ENCODE results near the gene BPIFB1. TPM values are rescaled to one million over a fixed set of nuclear protein-coding genes. Genes with fewer than 3 reads are reported as not detected.
A peak's percentile ranks its signal among the peaks of the same experiment; 100 is the strongest.

BPIFB1 gene
- total RNA-seq, 8 experiments from 2014 or later, result 0.08 to 0.38 (median 0.18) TPM; not detected in 5

- Histone ChIP-seq H3K4me1 (replicated peaks in 1 of 2) (peaks cover 0 to 2% of the 10 kb centered on the region in 2 donors), H3K4me3 (no peak overlapping the region), H3K27ac (no peak overlapping the region)
- no peak for ATAC-seq (replicated peaks in 6 of 8)
- WGBS, 10 experiments, result 13 to 100% (median 83%) methylated on average over 1 to 3 of the region's 3 CpGs
- in situ Hi-C loops (cut with MboI; ENCODE audit: low pct_unique_long_range_greater_than_20kb in 2 of 9, low sequenced_read_pairs in 9 of 9, unreplicated experiment in 9 of 9), result no loop called here
These were observed 30.6 kb upstream of the BPIFB1 start for GRCh38 chr20:33252460-33252859.

GRCh38 chr20:33255005-33255404 lies 28.0 kb upstream of the BPIFB1 start:
- no peak for ATAC-seq (replicated peaks in 6 of 8)
- in situ Hi-C loops (cut with MboI; ENCODE audit: low pct_unique_long_range_greater_than_20kb in 2 of 9, low sequenced_read_pairs in 9 of 9, unreplicated experiment in 9 of 9), result no loop called here
- no peak overlapping the region for H3K4me3 ChIP-seq
- 25 to 76% (median 48%) methylated on average over 2 of the region's 2 CpGs; no CpG with 5 or more reads in 1 of the 10 experiments for WGBS, 10 experiments
- H3K27ac ChIP-seq, result no peak overlapping the region
- H3K4me1 ChIP-seq (replicated peaks in 1 of 2), result peaks cover 0 to 2% of the 10 kb centered on the region in 2 donors

GRCh38 chr20:33257237-33257636 lies 25.8 kb upstream of the BPIFB1 start:
- no peak overlapping the region for H3K4me3 ChIP-seq
- in situ Hi-C loops (cut with MboI; ENCODE audit: low pct_unique_long_range_greater_than_20kb in 2 of 9, low sequenced_read_pairs in 9 of 9, unreplicated experiment in 9 of 9), result no loop called here
- no peak overlapping the region for H3K27ac ChIP-seq
- no peaks in the 10 kb centered on the region for H3K4me1 ChIP-seq (replicated peaks in 1 of 2)
- ATAC-seq (replicated peaks in 6 of 8), result no peak
- WGBS, 10 experiments, result 33 to 79% (median 73%) methylated on average over 1 to 5 of the region's 5 CpGs; no CpG with 5 or more reads in 5 of the 10 experiments

GRCh38 chr20:33259371-33259770 lies 23.6 kb upstream of the BPIFB1 start:
- no peak overlapping the region for H3K4me3 ChIP-seq
- ATAC-seq (replicated peaks in 6 of 8), result no peak
- H3K27ac ChIP-seq, result no peak overlapping the region
- H3K4me1 ChIP-seq (replicated peaks in 1 of 2), result no peaks in the 10 kb centered on the region
- in situ Hi-C loops (cut with MboI; ENCODE audit: low pct_unique_long_range_greater_than_20kb in 2 of 9, low sequenced_read_pairs in 9 of 9, unreplicated experiment in 9 of 9), result no loop called here
- WGBS, 10 experiments, result 7 to 100% (median 68%) methylated on average over 1 to 5 of the region's 5 CpGs

- H3K4me1 ChIP-seq (replicated peaks in 1 of 2), result no peaks in the 10 kb centered on the region
- WGBS, 10 experiments, result 29 to 100% (median 80%) methylated on average over 1 to 4 of the region's 4 CpGs; no CpG with 5 or more reads in 2 of the 10 experiments
- in situ Hi-C loops (cut with MboI; ENCODE audit: low pct_unique_long_range_greater_than_20kb in 2 of 9, low sequenced_read_pairs in 9 of 9, unreplicated experiment in 9 of 9), result no loop called here
- H3K27ac ChIP-seq, result no peak overlapping the region
- no peak for ATAC-seq (replicated peaks in 6 of 8)
- no peak overlapping the region for H3K4me3 ChIP-seq
These were observed 21.5 kb upstream of the BPIFB1 start for GRCh38 chr20:33261465-33261864.

- in situ Hi-C loops (cut with MboI; ENCODE audit: low pct_unique_long_range_greater_than_20kb in 2 of 9, low sequenced_read_pairs in 9 of 9, unreplicated experiment in 9 of 9), result no loop called here
- WGBS, 10 experiments, result 0 to 69% (median 22%) methylated on average over 2 to 4 of the region's 5 CpGs; no CpG with 5 or more reads in 1 of the 10 experiments
- no peak overlapping the region for H3K27ac ChIP-seq
- H3K4me3 ChIP-seq, result no peak overlapping the region
- no peaks in the 10 kb centered on the region for H3K4me1 ChIP-seq (replicated peaks in 1 of 2)
- ATAC-seq (replicated peaks in 6 of 8), result peak in 7 of 8 experiments; percentile 35 to 99 (median 81)
These were observed 20.4 kb upstream of the BPIFB1 start for GRCh38 chr20:33262658-33263065.

GRCh38 chr20:33263784-33264183 lies 19.2 kb upstream of the BPIFB1 start:
- no peak for ATAC-seq (replicated peaks in 6 of 8)
- H3K27ac ChIP-seq, result no peak overlapping the region
- H3K4me1 ChIP-seq (replicated peaks in 1 of 2), result no peaks in the 10 kb centered on the region
- WGBS, 10 experiments, result 0 to 81% (median 49%) methylated on average over 1 to 4 of the region's 5 CpGs; no CpG with 5 or more reads in 2 of the 10 experiments
- in situ Hi-C loops (cut with MboI; ENCODE audit: low pct_unique_long_range_greater_than_20kb in 2 of 9, low sequenced_read_pairs in 9 of 9, unreplicated experiment in 9 of 9), result no loop called here
- H3K4me3 ChIP-seq, result no peak overlapping the region

- in situ Hi-C loops (cut with MboI; ENCODE audit: low pct_unique_long_range_greater_than_20kb in 2 of 9, low sequenced_read_pairs in 9 of 9, unreplicated experiment in 9 of 9), result no loop called here
- no peak overlapping the region for H3K27ac ChIP-seq
- no peaks in the 10 kb centered on the region for H3K4me1 ChIP-seq (replicated peaks in 1 of 2)
- ATAC-seq (replicated peaks in 6 of 8), result no peak
- WGBS, 10 experiments, result 40 to 64% (median 56%) methylated on average over 1 to 3 of the region's 3 CpGs; no CpG with 5 or more reads in 7 of the 10 experiments
- no peak overlapping the region for H3K4me3 ChIP-seq
These were observed 15.3 kb upstream of the BPIFB1 start for GRCh38 chr20:33267701-33268100.

GRCh38 chr20:33272155-33272873 lies 10.7 kb upstream of the BPIFB1 start:
- no peak for ATAC-seq (replicated peaks in 6 of 8)
- H3K4me1 ChIP-seq (replicated peaks in 1 of 2), result no peaks in the 10 kb centered on the region
- H3K4me3 ChIP-seq, result no peak overlapping the region
- no peak overlapping the region for H3K27ac ChIP-seq
- 20 to 100% (median 74%) methylated on average over 1 to 9 of the region's 10 CpGs; no CpG with 5 or more reads in 2 of the 10 experiments for WGBS, 10 experiments
- in situ Hi-C loops (cut with MboI; ENCODE audit: low pct_unique_long_range_greater_than_20kb in 2 of 9, low sequenced_read_pairs in 9 of 9, unreplicated experiment in 9 of 9), result no loop called here

GRCh38 chr20:33273117-33273851 lies 9.7 kb upstream of the BPIFB1 start:
- H3K27ac ChIP-seq, result no peak overlapping the region
- ATAC-seq (replicated peaks in 6 of 8), result no peak
- H3K4me1 ChIP-seq (replicated peaks in 1 of 2), result no peaks in the 10 kb centered on the region
- in situ Hi-C loops (cut with MboI; ENCODE audit: low pct_unique_long_range_greater_than_20kb in 2 of 9, low sequenced_read_pairs in 9 of 9, unreplicated experiment in 9 of 9), result no loop called here
- 0 to 86% (median 50%) methylated on average over 1 to 5 of the region's 13 CpGs; no CpG with 5 or more reads in 1 of the 10 experiments for WGBS, 10 experiments
- H3K4me3 ChIP-seq, result no peak overlapping the region

- 0 to 100% (median 60%) methylated on average over 1 to 7 of the region's 8 CpGs; no CpG with 5 or more reads in 5 of the 10 experiments for WGBS, 10 experiments
- H3K27ac ChIP-seq, result no peak overlapping the region
- in situ Hi-C loops (cut with MboI; ENCODE audit: low pct_unique_long_range_greater_than_20kb in 2 of 9, low sequenced_read_pairs in 9 of 9, unreplicated experiment in 9 of 9), result no loop called here
- H3K4me1 ChIP-seq (replicated peaks in 1 of 2), result no peaks in the 10 kb centered on the region
- H3K4me3 ChIP-seq, result no peak overlapping the region
- no peak for ATAC-seq (replicated peaks in 6 of 8)
These were observed 7.8 kb upstream of the BPIFB1 start for GRCh38 chr20:33275215-33275614.

GRCh38 chr20:33275871-33276270 lies 7.1 kb upstream of the BPIFB1 start:
- no peak overlapping the region for H3K4me3 ChIP-seq
- 52 to 80% (median 57%) methylated on average over 1 to 2 of the region's 3 CpGs; no CpG with 5 or more reads in 7 of the 10 experiments for WGBS, 10 experiments
- H3K4me1 ChIP-seq (replicated peaks in 1 of 2), result no peaks in the 10 kb centered on the region
- in situ Hi-C loops (cut with MboI; ENCODE audit: low pct_unique_long_range_greater_than_20kb in 2 of 9, low sequenced_read_pairs in 9 of 9, unreplicated experiment in 9 of 9), result no loop called here
- H3K27ac ChIP-seq, result no peak overlapping the region
- no peak for ATAC-seq (replicated peaks in 6 of 8)

- in situ Hi-C loops (cut with MboI; ENCODE audit: low pct_unique_long_range_greater_than_20kb in 2 of 9, low sequenced_read_pairs in 9 of 9, unreplicated experiment in 9 of 9), result no loop called here
These were observed 6.5 kb upstream of the BPIFB1 start for GRCh38 chr20:33276303-33277113.

More at GRCh38 chr20:33276303-33277113, 6.5 kb upstream of the BPIFB1 start:
- no peak overlapping the region for H3K4me3 ChIP-seq
- 20 to 100% (median 63%) methylated on average over 1 to 5 of the region's 12 CpGs; no CpG with 5 or more reads in 4 of the 10 experiments for WGBS, 10 experiments
- H3K4me1 ChIP-seq (replicated peaks in 1 of 2), result no peaks in the 10 kb centered on the region
- H3K27ac ChIP-seq, result no peak overlapping the region
- peak in 1 of 8 experiments; percentile 41 for ATAC-seq (replicated peaks in 6 of 8)

All from motor neuron (in vitro differentiated cells).